Trophoblast cell (in vitro differentiated cells and primary cell): ENCODE measurements around the gene RUFY1.
"Not testable (repeated sequence)": the region's sequence is repeated elsewhere in the genome, so short reads cannot be mapped to it uniquely, and the experiment has no call there.

Experiments used
- DNase-seq, 2 donors: peaks; one replicate each; pipeline ENCODE4 v3.0.0-alpha.2; 2016
- H2AFZ ChIP-seq: 2 replicates; pipeline ENCODE4 v1.6.1; 2013; ENCODE audit warnings: low read length, moderate library complexity, mild to moderate bottlenecking; ENCODE audit not compliant: insufficient read depth, poor library complexity
- H2AK5ac ChIP-seq: 2 replicates; pipeline ENCODE4 v1.6.1; 2013; ENCODE audit warnings: mild to moderate bottlenecking, low read length
- H2BK120ac ChIP-seq: 2 replicates; pipeline ENCODE4 v1.6.1; 2013; ENCODE audit warnings: low read length, mild to moderate bottlenecking, moderate library complexity; ENCODE audit not compliant: insufficient read depth, poor library complexity
- H2BK12ac ChIP-seq: 2 replicates; pipeline ENCODE4 v1.6.1; 2013; ENCODE audit warnings: mild to moderate bottlenecking, low read length, moderate library complexity
- H2BK5ac ChIP-seq: 2 replicates; pipeline ENCODE4 v1.6.1; 2013; ENCODE audit warnings: low read length, low read depth, moderate library complexity, mild to moderate bottlenecking; ENCODE audit not compliant: poor library complexity
- H3K14ac ChIP-seq: 2 replicates; pipeline ENCODE4 v1.6.1; 2013; ENCODE audit warnings: mild to moderate bottlenecking, low read length
- H3K18ac ChIP-seq: 2 replicates; pipeline ENCODE4 v1.6.1; 2013; ENCODE audit warnings: mild to moderate bottlenecking, low read length
- H3K23ac ChIP-seq: 2 replicates; pipeline ENCODE4 v1.6.1; 2013; ENCODE audit warnings: low read length
- H3K27ac ChIP-seq: 2 replicates; pipeline ENCODE4 v1.5.1; 2013; ENCODE audit warnings: low read depth, mild to moderate bottlenecking, inconsistent platforms, low read length, moderate library complexity
- H3K27me3 ChIP-seq: 2 replicates; pipeline ENCODE4 v1.6.1; 2013; ENCODE audit warnings: inconsistent platforms, mild to moderate bottlenecking, low read length, moderate library complexity; ENCODE audit not compliant: insufficient read depth
- H3K36me3 ChIP-seq, 2 experiments: 1 replicate in 1 of 2; 2 replicates in 1 of 2; pipeline ENCODE4 v1.6.1; 2013; ENCODE audit warnings: low read length in 2 of 2, mild to moderate bottlenecking in 2 of 2, moderate library complexity in 1 of 2; ENCODE audit not compliant: insufficient read depth in 2 of 2, control insufficient read depth in 1 of 2
- H3K4ac ChIP-seq: 2 replicates; pipeline ENCODE4 v1.6.1; 2013; ENCODE audit warnings: low read depth, mild to moderate bottlenecking, low read length, moderate library complexity
- H3K4me1 ChIP-seq, 2 experiments: 1 replicate in 1 of 2; 2 replicates in 1 of 2; pipeline ENCODE4 v1.6.1; 2013; ENCODE audit warnings: low read length in 2 of 2, mild to moderate bottlenecking in 2 of 2, moderate library complexity in 1 of 2; ENCODE audit not compliant: insufficient read depth in 2 of 2, control insufficient read depth in 1 of 2
- H3K4me2 ChIP-seq: 2 replicates; pipeline ENCODE4 v1.6.1; 2013; ENCODE audit warnings: inconsistent platforms, mild to moderate bottlenecking, low read length, moderate library complexity
- H3K4me3 ChIP-seq: 2 replicates; pipeline ENCODE4 v1.5.1; 2013; ENCODE audit warnings: mild to moderate bottlenecking, low read depth, low read length, inconsistent platforms
- H3K79me1 ChIP-seq: one replicate; pipeline ENCODE4 v1.6.1; 2013; ENCODE audit warnings: low read length
- H3K79me2 ChIP-seq: 2 replicates; pipeline ENCODE4 v1.6.1; 2013; ENCODE audit warnings: low read length, mild to moderate bottlenecking; ENCODE audit not compliant: control insufficient read depth, insufficient read depth, poor library complexity
- H3K9ac ChIP-seq: 2 replicates; pipeline ENCODE4 v1.6.1; 2013; ENCODE audit warnings: mild to moderate bottlenecking, low read length
- H3K9me3 ChIP-seq: 2 replicates; pipeline ENCODE4 v1.6.1; 2013; ENCODE audit warnings: low read depth, mild to moderate bottlenecking, control low read depth, inconsistent platforms, low read length; ENCODE audit not compliant: insufficient read depth
- H4K12ac ChIP-seq: 2 replicates; pipeline ENCODE4 v1.6.1; 2013; ENCODE audit warnings: low read depth, mild to moderate bottlenecking, low read length, moderate library complexity
- H4K8ac ChIP-seq: 2 replicates; pipeline ENCODE4 v1.6.1; 2013; ENCODE audit warnings: low read depth, mild to moderate bottlenecking, low read length, moderate library complexity
- H4K91ac ChIP-seq: one replicate; pipeline ENCODE4 v1.6.1; 2013; ENCODE audit warnings: low read depth, mild to moderate bottlenecking, low read length, moderate library complexity
- WGBS: extraction: QIAGEN DNeasy Blood & Tissue Kit; methylation state at CpG from one replicate; pipeline ENCODE4 v1.1.7; 2013; ENCODE audit warnings: missing lambda C conversion rate; ENCODE audit not compliant: insufficient read length, insufficient coverage; ENCODE audit errors: extremely low coverage; 5-methylcytosine and 5-hydroxymethylcytosine counted together

Gene RUFY1

DNA sequence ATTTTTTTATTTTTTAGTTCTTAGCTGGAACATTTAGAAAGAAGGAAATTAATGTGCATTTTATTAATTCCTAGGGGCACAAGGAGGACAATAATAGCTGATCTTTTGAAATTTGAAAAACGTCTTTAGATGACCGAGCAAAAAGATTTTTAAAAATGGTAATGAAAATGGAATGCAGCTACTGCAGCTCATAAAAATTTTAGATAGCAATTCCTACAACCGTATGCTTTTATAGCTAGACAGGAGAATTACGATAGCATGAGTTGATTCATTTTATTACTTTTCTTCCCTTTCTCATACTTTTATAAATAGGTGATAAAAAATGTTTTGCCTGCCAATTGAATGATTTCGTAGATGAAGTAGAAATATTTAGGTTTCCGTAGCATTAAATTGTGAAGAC lies 13.7 kb upstream of the RUFY1 start:
- no peak overlapping the region for H4K91ac ChIP-seq
- no peak overlapping the region for H4K8ac ChIP-seq
- no peak overlapping the region for H4K12ac ChIP-seq
- H3K9ac ChIP-seq = no peak overlapping the region
- no peak overlapping the region for H2BK12ac ChIP-seq
- H3K4me1 ChIP-seq = no peaks in the 10 kb centered on the region
- no peak overlapping the region for H2BK5ac ChIP-seq
- no peak overlapping the region for H3K27ac ChIP-seq
- no peaks in the 10 kb centered on the region for H3K79me1 ChIP-seq
- no peaks in the 10 kb centered on the region for H3K36me3 ChIP-seq
- no peaks in the 10 kb centered on the region for H3K79me2 ChIP-seq
- no peak overlapping the region for H3K4ac ChIP-seq
- no peak overlapping the region for H3K4me2 ChIP-seq
- H2BK120ac ChIP-seq = no peak overlapping the region
- no peaks in the 10 kb centered on the region for H3K27me3 ChIP-seq
- WGBS = no CpG with 5 or more reads among the region's 6 CpGs
- no peak overlapping the region for H3K4me3 ChIP-seq
- H3K14ac ChIP-seq = no peak overlapping the region
- H3K9me3 ChIP-seq = no peaks in the 10 kb centered on the region
- H2AK5ac ChIP-seq = no peak overlapping the region
- DNase-seq = peak in 1 of 2 donors; percentile 66
- H2AFZ ChIP-seq = no peak overlapping the region
- H3K23ac ChIP-seq = no peak overlapping the region
- no peak overlapping the region for H3K18ac ChIP-seq

DNA sequence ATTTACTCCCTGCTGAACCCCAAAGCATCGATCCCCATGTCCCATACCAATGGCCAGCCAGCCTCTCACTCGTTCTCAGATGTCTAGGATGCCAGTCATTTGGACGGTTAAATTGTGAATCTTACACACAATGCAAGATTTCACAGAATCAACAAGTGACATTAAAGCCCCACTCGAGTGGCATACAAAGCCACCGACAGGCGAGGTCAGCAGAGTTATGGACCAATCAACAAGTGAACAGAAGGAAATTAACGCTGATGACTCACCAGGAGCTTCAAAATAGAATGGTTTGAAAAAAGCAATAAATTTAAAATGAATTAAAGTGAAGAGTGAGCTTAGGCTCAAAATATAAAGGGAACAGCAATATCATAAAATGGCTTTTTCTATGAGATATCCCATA lies 8.2 kb upstream of the RUFY1 start:
- no peak overlapping the region for H4K8ac ChIP-seq
- no peak overlapping the region for H2AFZ ChIP-seq
- H3K36me3 ChIP-seq = no peaks in the 10 kb centered on the region
- no CpG with 5 or more reads among the region's 7 CpGs for WGBS
- no peak overlapping the region for H2BK5ac ChIP-seq
- H3K23ac ChIP-seq = no peak overlapping the region
- H3K18ac ChIP-seq = no peak overlapping the region
- DNase-seq = no peak
- no peak overlapping the region for H3K4me3 ChIP-seq
- no peak overlapping the region for H3K27ac ChIP-seq
- H4K91ac ChIP-seq = no peak overlapping the region
- H3K79me1 ChIP-seq = no peaks in the 10 kb centered on the region
- no peaks in the 10 kb centered on the region for H3K4me1 ChIP-seq
- no peaks in the 10 kb centered on the region for H3K9me3 ChIP-seq
- H3K4me2 ChIP-seq = no peak overlapping the region
- H4K12ac ChIP-seq = no peak overlapping the region
- H3K27me3 ChIP-seq = no peaks in the 10 kb centered on the region
- H2BK12ac ChIP-seq = no peak overlapping the region
- no peaks in the 10 kb centered on the region for H3K79me2 ChIP-seq
- H3K9ac ChIP-seq = no peak overlapping the region
- H2AK5ac ChIP-seq = no peak overlapping the region
- no peak overlapping the region for H2BK120ac ChIP-seq
- no peak overlapping the region for H3K14ac ChIP-seq
- no peak overlapping the region for H3K4ac ChIP-seq

DNA sequence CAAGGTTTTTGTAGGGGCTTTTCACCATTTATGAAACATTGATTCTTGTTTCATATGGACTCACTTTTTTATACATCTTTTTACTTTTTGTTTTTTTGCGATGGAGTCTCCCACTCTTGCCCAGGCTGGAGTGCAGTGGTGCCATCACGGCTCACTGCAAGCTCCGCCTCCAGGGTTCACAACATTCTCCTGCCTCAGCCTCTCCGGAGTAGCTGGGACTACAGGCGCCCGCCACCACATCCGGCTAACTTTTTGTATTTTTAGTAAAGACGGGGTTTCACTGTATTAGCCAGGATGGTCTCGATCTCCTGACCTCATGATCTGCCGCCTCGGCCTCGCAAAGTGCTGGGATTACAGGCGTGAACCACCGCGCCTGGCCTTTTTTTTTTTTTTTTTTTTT lies 7.1 kb upstream of the RUFY1 start:
- not testable (repeated sequence) for H2BK5ac ChIP-seq, H3K9me3 ChIP-seq, H3K4ac ChIP-seq, H3K4me1 ChIP-seq, H4K91ac ChIP-seq, H3K14ac ChIP-seq, H3K4me3 ChIP-seq, H4K8ac ChIP-seq, DNase-seq, H2AFZ ChIP-seq, H3K27me3 ChIP-seq, H2BK120ac ChIP-seq, H3K79me2 ChIP-seq, H3K27ac ChIP-seq, H2AK5ac ChIP-seq, H3K9ac ChIP-seq, H3K79me1 ChIP-seq, H3K36me3 ChIP-seq, H2BK12ac ChIP-seq, H3K18ac ChIP-seq, H3K4me2 ChIP-seq, H3K23ac ChIP-seq, H4K12ac ChIP-seq
- no CpG with 5 or more reads among the region's 15 CpGs for WGBS

DNA sequence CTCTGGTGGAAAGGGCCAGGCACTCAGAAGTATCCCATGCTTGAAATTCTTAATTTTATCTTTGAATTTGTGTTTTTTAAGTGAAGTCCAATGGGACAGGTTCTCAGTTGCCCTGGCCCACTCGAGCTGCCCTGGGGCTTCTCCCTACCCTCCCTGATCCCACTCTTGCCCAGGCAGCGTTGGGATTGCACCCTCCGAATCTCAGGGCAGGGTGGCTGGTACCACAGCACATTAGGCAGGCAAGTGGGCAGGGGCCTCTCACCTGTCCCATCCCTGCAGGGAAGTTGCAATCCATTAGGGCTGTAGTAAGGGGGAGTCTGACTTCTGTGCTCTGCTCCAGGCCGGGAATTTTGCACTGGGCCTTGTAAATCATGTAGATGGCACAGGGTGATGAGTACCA lies 2.7 kb downstream of the RUFY1 start:
- Histone ChIP-seq H3K36me3 (peaks cover 0 to 3% of the 10 kb centered on the region in 2 experiments), H3K79me2 (peaks cover 14% of the 10 kb centered on the region), H3K4me3 (no peak overlapping the region), H4K8ac (no peak overlapping the region), H4K91ac (no peak overlapping the region), H2AFZ (no peak overlapping the region), H3K9ac (no peak overlapping the region), H4K12ac (no peak overlapping the region), H2BK5ac (no peak overlapping the region), H2BK120ac (no peak overlapping the region), H3K18ac (no peak overlapping the region), H3K23ac (no peak overlapping the region), H3K4me2 (no peak overlapping the region), H2AK5ac (peak overlapping the region; percentile 76), H3K4ac (peak overlapping the region; percentile 57), H3K27ac (no peak overlapping the region), H3K14ac (no peak overlapping the region), H3K4me1 (peaks cover 6 to 9% of the 10 kb centered on the region in 2 experiments), H2BK12ac (no peak overlapping the region), H3K9me3 (no peaks in the 10 kb centered on the region), H3K79me1 (peaks cover 14% of the 10 kb centered on the region), H3K27me3 (no peaks in the 10 kb centered on the region)
- DNase-seq = no peak
- no CpG with 5 or more reads among the region's 4 CpGs for WGBS
